ENCODE data around the gene RAB7A. TPM values are rescaled to one million over a fixed set of nuclear protein-coding genes. Genes with fewer than 3 reads are reported as not detected.

Gene RAB7A
- total RNA-seq, 1 experiment from 2014 or later: 155 TPM

GRCh38 chr3:128764863-128765262, 38.9 kb downstream of the RAB7A start:
- Histone ChIP-seq H3K79me1 (ENCODE audit: insufficient read depth, low read depth, low read length, poor library complexity, severe bottlenecking) (peaks cover 12% of the 10 kb centered on the region), H4K20me1 (ENCODE audit: control insufficient read depth, insufficient read depth, insufficient read length) (no peaks in the 10 kb centered on the region), H3K56ac (ENCODE audit: insufficient read length, low read depth, low read length) (no peak overlapping the region), H3K9ac (ENCODE audit: extremely low read depth, insufficient read length, low read length) (no peak overlapping the region), H2AFZ (ENCODE audit: low read length) (no peak overlapping the region), H3K4ac (ENCODE audit: low read depth, low read length) (no peak overlapping the region), H3T11ph (ENCODE audit: low read length) (no peak overlapping the region), H2BK12ac (ENCODE audit: insufficient read length, low read depth, low read length) (no peak overlapping the region), H3K18ac (ENCODE audit: insufficient read length, low read depth, low read length) (no peak overlapping the region), H2BK5ac (ENCODE audit: insufficient read length, low read length) (no peak overlapping the region), H2BK20ac (ENCODE audit: low read depth, low read length, poor library complexity, severe bottlenecking) (no peak overlapping the region), H3K23me2 (ENCODE audit: insufficient read length, low read depth, low read length, poor library complexity, severe bottlenecking) (no peaks in the 10 kb centered on the region), H3K23ac (ENCODE audit: insufficient read length, low read depth, low read length) (no peak overlapping the region), H3K4me1 (ENCODE audit: insufficient read depth, low read length) (no peaks in the 10 kb centered on the region; the same call in 1 of the 2 replicates), H3K79me2 (ENCODE audit: insufficient read depth, low read length) (peaks cover 29% of the 10 kb centered on the region; the same call in 1 of the 2 replicates), H4K5ac (ENCODE audit: insufficient read length, low read depth, low read length) (no peak overlapping the region), H3K27me3 (ENCODE audit: insufficient read depth, low read length) (no peaks in the 10 kb centered on the region), H3K4me2 (ENCODE audit: insufficient read depth, insufficient read length, low read length) (no peak overlapping the region), H3K14ac (ENCODE audit: insufficient read depth, low read length) (no peak overlapping the region; the same call in 1 of the 2 replicates), H4K91ac (ENCODE audit: insufficient read length, low read depth, low read length) (no peak overlapping the region), H3K27ac (ENCODE audit: insufficient read length, low read depth, low read length) (no peak overlapping the region), H4K8ac (replicated peaks; ENCODE audit: insufficient read length, low read depth, low read length) (no peak overlapping the region), H2BK120ac (ENCODE audit: low read depth, low read length, poor library complexity, severe bottlenecking) (no peak overlapping the region), H3K9me3 (ENCODE audit: control insufficient read depth, low read depth, low read length) (no peaks in the 10 kb centered on the region), H2AK5ac (ENCODE audit: insufficient read length, low read length) (no peak overlapping the region), H2BK15ac (ENCODE audit: low read depth, low read length) (no peak overlapping the region)
- H3K27ac Mint-ChIP-seq: no peak overlapping the region; a peak in 2 of 7 replicates
- peaks cover 33 to 42% of the 10 kb centered on the region in 2 experiments for H3K4me1 Mint-ChIP-seq
- no CpG with 5 or more reads among the region's 30 CpGs for WGBS (ENCODE audit: extremely low coverage, insufficient read length, low lambda C conversion rate)
- peaks cover 9 to 17% (median 11%) of the 10 kb centered on the region in 3 experiments; a peak in 5 of 7 replicates for H3K36me3 Mint-ChIP-seq (ENCODE audit: insufficient read depth in 1 of 3, low read depth in 3 of 3)
- no peak overlapping the region for H3K4me3 Mint-ChIP-seq
- no peaks in the 10 kb centered on the region for H3K27me3 Mint-ChIP-seq (ENCODE audit: low read depth)
- H3K9me3 Mint-ChIP-seq: no peaks in the 10 kb centered on the region
- no peak for DNase-seq
- TF ChIP-seq CTCF (conservative IDR thresholded peaks at IDR 0.05): no peak

Data from H9 (cell line).